Sigmoid colon (tissue), 7 donors: ENCODE measurements around the gene FAM156B. TPM values are rescaled to one million over a fixed set of nuclear protein-coding genes. Genes with fewer than 3 reads are reported as not detected.
"Not testable (repeated sequence)": the region's sequence is repeated elsewhere in the genome, so short reads cannot be mapped to it uniquely, and the experiment has no call there.

Experiments
- DNase-seq: peaks from one replicate; pipeline ENCODE4 v3.0.0-alpha.2; 2019
- H3K27ac ChIP-seq, 4 donors: fragments of 200-600 bp; sonication (generic); one replicate each; pipeline ENCODE4 v1.5.1; 2016 to 2019; ENCODE audit warnings: mild to moderate bottlenecking in 1 of 4
- H3K27me3 ChIP-seq, 3 donors: fragments of 200-600 bp; sonication (generic); one replicate each; pipeline ENCODE4 v1.5.1; 2019; ENCODE audit warnings: mild to moderate bottlenecking in 1 of 3
- H3K36me3 ChIP-seq, 4 donors: fragments of 200-600 bp; sonication (generic); one replicate each; pipeline ENCODE4 v1.5.1; 2016 to 2019
- H3K4me1 ChIP-seq, 4 donors: fragments of 200-600 bp; sonication (generic); one replicate each; pipeline ENCODE4 v1.5.1; 2017 to 2019
- H3K4me3 ChIP-seq, 4 donors: fragments of 200-600 bp; sonication (generic); one replicate each; pipeline ENCODE4 v1.5.1; 2017 to 2019; ENCODE audit warnings: mild to moderate bottlenecking in 2 of 4, moderate library complexity in 1 of 4
- H3K9me3 ChIP-seq, 4 donors: fragments of 200-600 bp in 3 of 4; sonication (generic) in 3 of 4; one replicate each; pipeline versions ENCODE4 v1.5.1 to v1.6.1; 2013 to 2019
- EP300 ChIP-seq, 4 donors: sonication (generic); formaldehyde crosslinking; IDR thresholded peaks; one replicate each; pipeline ENCODE4 v1.6.1; 2017; ENCODE audit warnings: antibody characterized with exemption in 4 of 4
- POLR2A ChIP-seq, 2 donors: fragments of 450-650 bp; IDR thresholded peaks; one replicate each; pipeline ENCODE4 v1.6.1; 2016; ENCODE audit warnings: antibody characterized with exemption in 2 of 2, mild to moderate bottlenecking in 2 of 2, moderate library complexity in 2 of 2
- POLR2AphosphoS5 ChIP-seq, 4 donors: sonication (generic); formaldehyde crosslinking; IDR thresholded peaks; one replicate each; pipeline ENCODE4 v1.6.1; 2017; ENCODE audit warnings: antibody characterized with exemption in 4 of 4
- WGBS, 2 donors: extraction: QIAGEN DNeasy Blood & Tissue Kit; methylation state at CpG; one replicate each; pipeline ENCODE4 v1.1.7; 2013; 5-methylcytosine and 5-hydroxymethylcytosine counted together
- intact Hi-C: fragments of 100-400 bp; cut with DNase I; formaldehyde crosslinking; loops from one replicate; pipeline ENCODE4 v1.15.1; 2023
- polyA plus RNA-seq, 3 donors: library from polyadenylated mRNA; stranded (reverse); fragments of 200-250 nt; gene quantifications; one replicate each; pipeline ENCODE4 v1.2.3, GENCODE V29; 2013
- total RNA-seq, 4 donors: library from RNA; depleted of rRNA; stranded (reverse); fragments of >200 nt; gene quantifications; one replicate each; pipeline ENCODE4 v1.1.0, GENCODE V29; 2016
- TF ChIP-seq, protein P1 (sequence below), 4 experiments: fragments of 450-650 bp in 3 of 4; fragments of 200-600 bp in 1 of 4; IDR thresholded peaks; one replicate each; pipeline ENCODE4 v1.5.1; 2016 to 2019; ENCODE audit warnings: antibody characterized with exemption in 4 of 4, mild to moderate bottlenecking in 3 of 4, moderate library complexity in 2 of 4
- donor health status: healthy with polysubstance abuse.
- donor health status: Bipolar disorder and iron deficiency.
- donor health status: healthy.

The FAM156B gene, protein sequence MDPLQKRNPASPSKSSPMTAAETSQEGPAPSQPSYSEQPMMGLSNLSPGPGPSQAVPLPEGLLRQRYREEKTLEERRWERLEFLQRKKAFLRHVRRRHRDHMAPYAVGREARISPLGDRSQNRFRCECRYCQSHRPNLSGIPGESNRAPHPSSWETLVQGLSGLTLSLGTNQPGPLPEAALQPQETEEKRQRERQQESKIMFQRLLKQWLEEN
- 10 to 100 TPM; 11.4 to 23.0 (median 15.1) TPM for total RNA-seq
- polyA plus RNA-seq = 10 to 100 TPM in 1 of 3 donors, 1 to 10 TPM in 2; 4.2 to 27.1 (median 7.8) TPM

DNA sequence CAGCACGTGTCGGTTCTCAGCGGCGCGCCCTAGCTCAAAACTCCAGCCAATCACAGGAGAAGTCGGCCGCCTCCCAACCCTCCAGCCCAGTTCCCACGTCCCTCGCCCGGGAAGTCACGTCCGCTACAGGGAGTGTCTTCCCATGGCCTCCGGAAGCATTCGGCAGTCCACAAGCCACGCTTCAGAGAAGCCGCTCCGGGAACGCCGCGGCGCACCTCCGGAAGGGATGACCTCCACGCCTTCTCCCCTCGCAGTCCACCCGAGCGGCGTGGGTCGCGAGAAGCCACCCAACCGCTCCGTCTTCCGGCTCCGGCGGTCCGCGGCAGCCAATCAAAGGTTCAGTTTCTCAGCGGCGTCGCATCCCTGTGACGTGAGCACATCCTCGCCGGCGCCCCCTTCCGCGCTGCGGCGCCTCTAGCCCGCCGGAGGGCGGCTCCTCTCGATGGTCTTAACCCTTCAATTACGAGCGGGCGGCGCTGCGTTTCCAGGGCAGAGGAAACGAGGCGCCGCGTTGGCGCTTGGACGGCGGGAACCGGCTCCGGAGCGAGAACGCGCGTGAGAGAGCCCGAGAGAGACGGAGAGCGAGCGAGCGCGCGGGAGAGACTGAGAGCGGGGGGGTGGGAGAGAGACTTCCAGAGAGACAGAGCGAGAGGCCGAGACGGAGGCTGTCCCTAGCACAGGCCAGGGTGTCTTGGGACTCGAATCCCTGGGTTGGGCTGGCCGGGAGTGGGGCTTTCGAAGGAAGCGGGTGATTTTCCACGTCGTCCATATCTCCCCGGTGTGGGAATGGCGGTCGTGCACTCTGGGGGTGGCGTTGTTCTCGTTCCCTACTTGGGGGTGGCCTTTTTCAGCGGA lies at the start of gene FAM156B:
Gene FAM156B (plus strand): TSS at position 476 of the 855 bp plus-strand sequence. CDS start 9,896 bp downstream, outside the sequence.
- not testable (repeated sequence) for H3K27ac ChIP-seq, H3K4me3 ChIP-seq
- WGBS, 2 donors = no CpG with 5 or more reads among the region's 92 CpGs

DNA sequence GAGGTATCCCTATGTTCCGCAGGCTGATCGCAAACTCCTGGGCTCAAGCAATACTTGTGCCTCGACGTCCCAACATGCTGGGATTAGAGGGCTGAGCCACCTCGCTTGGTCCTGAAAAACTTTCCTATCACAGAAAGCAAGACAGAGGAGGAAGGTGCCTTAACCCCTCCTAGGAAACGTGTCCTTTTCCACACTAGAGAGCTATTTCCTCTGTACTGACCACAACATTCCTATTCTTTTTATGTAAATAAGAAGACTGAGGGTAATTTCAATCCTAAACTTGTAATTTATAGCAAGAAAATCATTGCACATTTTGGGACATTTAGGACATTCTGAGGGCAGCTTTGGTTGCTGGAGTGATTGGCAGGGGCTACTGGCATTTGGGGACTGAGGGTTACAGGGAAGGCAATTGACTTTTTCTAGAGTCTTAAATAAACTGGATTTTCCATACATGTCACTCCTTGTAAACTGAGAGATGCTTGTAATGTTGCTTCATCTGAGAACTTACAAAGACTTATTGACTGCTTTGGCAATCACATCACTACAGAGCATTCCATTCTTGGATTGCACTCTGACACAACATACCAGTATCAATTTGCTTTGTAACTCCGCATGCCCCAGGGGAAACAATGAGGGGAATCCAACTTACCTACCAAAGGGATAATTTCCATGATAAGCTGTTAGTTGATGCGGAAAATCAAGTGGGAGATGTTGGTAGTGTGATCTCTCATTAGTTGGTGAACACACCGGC lies 44.8 kb upstream of the FAM156B start:
- Histone ChIP-seq H3K9me3 (no peaks in the 10 kb centered on the region), H3K27me3 (no peaks in the 10 kb centered on the region)

More for the DNA sequence above, at the start of gene FAM156B:
- H3K4me1 ChIP-seq, H3K9me3 ChIP-seq, H3K27me3 ChIP-seq, intact Hi-C loops, H3K36me3 ChIP-seq, DNase-seq: not testable (repeated sequence)

GRCh38 chrX:52856991-52857525 lies 40.1 kb upstream of the FAM156B start:
- H3K27me3 ChIP-seq, H3K27ac ChIP-seq, DNase-seq, intact Hi-C loops, H3K4me1 ChIP-seq, H3K4me3 ChIP-seq, H3K36me3 ChIP-seq, H3K9me3 ChIP-seq: not testable (repeated sequence)
- WGBS, 2 donors = 56 to 60% methylated on average over 4 of the region's 4 CpGs

More for the DNA sequence above, 44.8 kb upstream of the FAM156B start:
- no peak for TF ChIP-seq POLR2A (IDR thresholded peaks at IDR 0.05)
- TF ChIP-seq, protein P1, sequence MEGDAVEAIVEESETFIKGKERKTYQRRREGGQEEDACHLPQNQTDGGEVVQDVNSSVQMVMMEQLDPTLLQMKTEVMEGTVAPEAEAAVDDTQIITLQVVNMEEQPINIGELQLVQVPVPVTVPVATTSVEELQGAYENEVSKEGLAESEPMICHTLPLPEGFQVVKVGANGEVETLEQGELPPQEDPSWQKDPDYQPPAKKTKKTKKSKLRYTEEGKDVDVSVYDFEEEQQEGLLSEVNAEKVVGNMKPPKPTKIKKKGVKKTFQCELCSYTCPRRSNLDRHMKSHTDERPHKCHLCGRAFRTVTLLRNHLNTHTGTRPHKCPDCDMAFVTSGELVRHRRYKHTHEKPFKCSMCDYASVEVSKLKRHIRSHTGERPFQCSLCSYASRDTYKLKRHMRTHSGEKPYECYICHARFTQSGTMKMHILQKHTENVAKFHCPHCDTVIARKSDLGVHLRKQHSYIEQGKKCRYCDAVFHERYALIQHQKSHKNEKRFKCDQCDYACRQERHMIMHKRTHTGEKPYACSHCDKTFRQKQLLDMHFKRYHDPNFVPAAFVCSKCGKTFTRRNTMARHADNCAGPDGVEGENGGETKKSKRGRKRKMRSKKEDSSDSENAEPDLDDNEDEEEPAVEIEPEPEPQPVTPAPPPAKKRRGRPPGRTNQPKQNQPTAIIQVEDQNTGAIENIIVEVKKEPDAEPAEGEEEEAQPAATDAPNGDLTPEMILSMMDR (IDR thresholded peaks at IDR 0.05) = no peak
- TF ChIP-seq EP300 (IDR thresholded peaks at IDR 0.05) = no peak
- no peak for TF ChIP-seq POLR2AphosphoS5 (IDR thresholded peaks at IDR 0.05)
- no peaks in the 10 kb centered on the region for H3K4me1 ChIP-seq
- DNase-seq = no peak
- H3K4me3 ChIP-seq = no peak overlapping the region
- no peaks in the 10 kb centered on the region for H3K36me3 ChIP-seq
- whole genome bisulfite sequencing, 2 donors = 83 to 91% methylated on average over 9 of the region's 9 CpGs
- intact Hi-C loops = no loop called here
- H3K27ac ChIP-seq = no peak overlapping the region

DNA sequence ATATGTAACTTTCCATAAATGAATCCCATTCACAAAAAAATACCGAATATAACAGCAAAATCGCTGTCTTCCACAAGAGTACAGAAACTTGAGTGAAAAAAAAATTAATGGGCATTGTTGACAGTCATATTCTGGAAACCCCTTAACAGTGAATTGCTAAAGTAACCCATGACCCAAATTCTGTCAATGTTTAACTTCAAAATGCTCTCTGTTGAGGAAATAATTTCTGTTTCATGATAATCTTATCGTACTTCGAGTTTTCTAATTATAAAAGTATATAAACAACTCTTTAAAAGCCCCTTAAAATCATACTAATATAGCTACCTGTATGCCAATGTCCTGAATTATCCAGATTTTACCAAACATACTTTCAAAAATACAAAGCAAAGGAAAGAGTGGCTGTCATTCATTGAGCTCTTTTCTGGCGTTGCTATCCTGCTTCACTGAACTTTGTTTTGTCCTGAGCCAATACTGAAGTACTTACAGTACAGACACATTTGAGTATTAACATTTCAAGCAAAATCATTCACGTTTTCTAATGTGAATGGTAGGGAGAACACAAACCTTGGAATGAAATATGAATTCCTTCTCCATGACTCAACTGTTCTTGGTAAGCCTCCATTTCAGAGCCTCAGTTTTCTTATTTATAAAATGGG lies 31.7 kb upstream of the FAM156B start:
- Histone ChIP-seq H3K27ac (no peak overlapping the region), H3K27me3 (no peaks in the 10 kb centered on the region), H3K4me3 (no peak overlapping the region), H3K36me3 (no peaks in the 10 kb centered on the region), H3K9me3 (no peaks in the 10 kb centered on the region), H3K4me1 (no peaks in the 10 kb centered on the region)
- 16 to 62% methylated on average over 6 of the region's 6 CpGs for WGBS, 2 donors
- intact Hi-C loops = no loop called here
- TF ChIP-seq POLR2AphosphoS5 (IDR thresholded peaks at IDR 0.05) (no peak), POLR2A (IDR thresholded peaks at IDR 0.05) (no peak), EP300 (IDR thresholded peaks at IDR 0.05) (no peak)
- TF ChIP-seq, protein P1 (IDR thresholded peaks at IDR 0.05) = no peak
- no peak for DNase-seq

DNA sequence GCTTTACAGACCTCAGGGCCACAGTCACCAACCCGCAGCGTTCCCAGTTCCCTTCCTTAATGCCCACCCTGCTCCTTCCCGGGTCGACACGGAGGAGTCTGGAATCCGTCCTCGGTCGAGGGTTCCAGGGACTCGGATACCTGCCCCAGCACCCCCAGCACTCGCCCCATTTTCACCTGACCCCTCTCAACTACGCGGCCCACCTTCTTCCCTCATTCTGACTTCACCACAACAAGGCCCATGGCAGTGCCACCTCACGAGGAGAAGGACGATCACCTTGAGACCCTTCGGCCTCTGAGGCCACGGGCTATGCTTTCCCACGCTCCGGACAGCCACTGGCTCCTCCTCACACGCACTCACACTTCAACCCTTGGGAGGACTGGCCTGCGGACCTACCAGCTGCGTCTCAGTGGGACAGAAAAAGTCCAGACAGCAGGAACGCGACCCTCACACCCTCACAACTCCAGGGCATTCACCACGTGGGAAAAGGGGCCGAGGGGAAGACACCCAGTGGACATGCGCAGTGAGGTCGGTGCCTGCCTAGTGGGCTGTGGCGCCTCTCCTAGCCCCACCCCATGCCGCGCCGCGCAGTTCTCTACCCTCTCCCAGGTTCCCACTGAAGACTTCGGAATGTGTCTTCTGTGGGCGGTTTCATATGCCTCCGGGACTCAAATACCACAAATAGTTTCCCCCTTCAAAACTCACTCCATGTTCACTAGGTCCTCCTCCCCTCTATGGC lies 29.4 kb upstream of the FAM156B start, which contains the start of gene XAGE3:
Gene XAGE3 (minus strand): TSS at position 474 of the 739 bp plus-strand sequence. CDS start 950 bp downstream, outside the sequence.
- Histone ChIP-seq H3K36me3 (no peaks in the 10 kb centered on the region), H3K4me1 (no peaks in the 10 kb centered on the region), H3K27ac (no peak within 1 kb of the TSS), H3K27me3 (no peaks in the 10 kb centered on the region), H3K4me3 (no peak within 1 kb of the TSS), H3K9me3 (no peaks in the 10 kb centered on the region)
- no peak for DNase-seq
- TF ChIP-seq EP300 (IDR thresholded peaks at IDR 0.05) = no peak
- no peak for TF ChIP-seq POLR2A (IDR thresholded peaks at IDR 0.05)
- TF ChIP-seq, protein P1 (IDR thresholded peaks at IDR 0.05) = no peak
- no peak for TF ChIP-seq POLR2AphosphoS5 (IDR thresholded peaks at IDR 0.05)
- 94 to 96% methylated on average over 35 of the region's 35 CpGs for WGBS, 2 donors
- intact Hi-C loops = no loop called here
